HG02870 (cell line): ENCODE measurements around the gene SLC2A6.

Experiments used
- ATAC-seq: cut with Tn5 transposase; IDR thresholded peaks from one replicate; pipeline ENCODE4 v1.9.1; 2021; ENCODE audit warnings: mild to moderate bottlenecking, moderate library complexity; ENCODE audit not compliant: unreplicated experiment

SLC2A6 gene, protein sequence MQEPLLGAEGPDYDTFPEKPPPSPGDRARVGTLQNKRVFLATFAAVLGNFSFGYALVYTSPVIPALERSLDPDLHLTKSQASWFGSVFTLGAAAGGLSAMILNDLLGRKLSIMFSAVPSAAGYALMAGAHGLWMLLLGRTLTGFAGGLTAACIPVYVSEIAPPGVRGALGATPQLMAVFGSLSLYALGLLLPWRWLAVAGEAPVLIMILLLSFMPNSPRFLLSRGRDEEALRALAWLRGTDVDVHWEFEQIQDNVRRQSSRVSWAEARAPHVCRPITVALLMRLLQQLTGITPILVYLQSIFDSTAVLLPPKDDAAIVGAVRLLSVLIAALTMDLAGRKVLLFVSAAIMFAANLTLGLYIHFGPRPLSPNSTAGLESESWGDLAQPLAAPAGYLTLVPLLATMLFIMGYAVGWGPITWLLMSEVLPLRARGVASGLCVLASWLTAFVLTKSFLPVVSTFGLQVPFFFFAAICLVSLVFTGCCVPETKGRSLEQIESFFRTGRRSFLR

GRCh38 chr9:133478851-133479711 is at the start of gene SLC2A6:
SLC2A6 (minus strand) TSS chr9:133479099; CDS start chr9:133479059, 40 bp downstream.
- ATAC-seq = peak; percentile 81

- no peak for ATAC-seq
These were observed 49.3 kb upstream of the SLC2A6 start for GRCh38 chr9:133528001-133528875.

DNA sequence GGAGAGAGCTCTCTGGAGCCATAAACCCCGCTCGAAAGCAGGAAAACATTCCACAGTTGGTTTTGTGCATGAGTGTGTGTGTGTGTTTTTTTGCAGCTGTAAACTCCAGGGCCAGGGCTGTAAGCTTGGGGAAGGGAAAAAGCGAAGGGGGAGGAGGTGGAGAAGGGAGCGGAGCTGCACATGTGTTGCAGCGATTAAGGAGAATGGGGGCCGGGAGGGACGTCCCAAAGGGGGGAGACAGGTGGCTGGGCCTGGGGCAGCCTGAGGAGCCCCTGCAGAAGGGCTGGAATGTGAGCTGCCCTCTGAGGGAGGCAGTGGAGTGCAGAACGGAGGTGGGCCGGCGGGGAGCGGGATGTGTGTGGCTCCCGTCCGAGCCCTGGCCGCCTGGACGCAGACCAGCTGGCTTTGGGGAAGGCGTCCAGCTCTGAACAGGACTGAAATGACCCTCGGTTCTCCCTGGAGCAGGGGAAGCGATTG is 48.6 kb upstream of the SLC2A6 start:
- no peak for ATAC-seq

DNA sequence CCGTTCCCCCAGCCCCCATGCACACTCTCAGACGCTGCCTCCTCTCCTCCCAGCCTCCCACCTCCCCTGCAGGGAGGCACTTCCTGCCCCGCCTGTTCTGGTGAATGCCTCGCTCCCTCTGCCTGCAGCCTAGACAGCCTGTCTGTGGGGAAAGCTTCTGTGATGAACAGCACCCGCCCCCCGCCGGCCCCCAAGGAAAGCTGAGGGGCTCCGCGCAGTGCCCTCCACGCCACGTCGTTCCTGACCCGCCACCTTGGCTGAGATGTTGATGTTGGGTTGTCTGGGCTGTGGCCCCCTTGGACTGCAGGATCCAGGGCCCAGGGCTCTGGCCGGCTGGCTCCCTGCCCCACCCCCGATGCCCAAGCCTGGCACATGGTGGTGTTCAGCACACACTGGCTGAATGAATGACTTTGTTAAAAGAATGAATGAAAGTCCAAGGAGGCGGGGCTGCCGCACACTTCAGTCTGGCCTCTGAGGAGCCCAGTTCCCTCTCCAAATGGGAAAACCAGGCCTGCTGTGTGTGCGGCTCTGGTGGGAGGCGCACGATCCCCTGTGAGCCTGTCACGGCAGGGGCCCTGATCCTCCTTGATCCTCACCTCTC is 47.9 kb upstream of the SLC2A6 start:
- ATAC-seq = no peak

DNA sequence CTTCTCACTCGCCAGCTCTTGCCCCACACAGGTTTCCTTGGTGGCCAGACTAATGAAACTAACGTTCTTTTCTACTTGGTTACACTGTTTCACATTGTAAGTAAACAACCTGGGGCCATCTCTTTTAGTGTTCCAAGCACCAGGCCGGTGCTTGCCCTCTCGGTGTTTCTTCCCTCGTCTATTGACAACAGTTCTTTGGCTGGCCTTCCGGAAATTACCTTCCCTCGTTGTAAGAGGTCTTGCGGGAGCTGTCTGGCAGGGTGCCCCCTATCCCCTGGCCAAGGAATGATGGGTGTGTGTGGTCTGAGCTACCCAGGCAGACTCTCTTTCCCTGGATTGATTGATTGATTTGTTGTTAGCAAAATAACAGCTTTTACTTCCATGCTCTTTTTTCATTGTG is 46.8 kb upstream of the SLC2A6 start:
- ATAC-seq = no peak

DNA sequence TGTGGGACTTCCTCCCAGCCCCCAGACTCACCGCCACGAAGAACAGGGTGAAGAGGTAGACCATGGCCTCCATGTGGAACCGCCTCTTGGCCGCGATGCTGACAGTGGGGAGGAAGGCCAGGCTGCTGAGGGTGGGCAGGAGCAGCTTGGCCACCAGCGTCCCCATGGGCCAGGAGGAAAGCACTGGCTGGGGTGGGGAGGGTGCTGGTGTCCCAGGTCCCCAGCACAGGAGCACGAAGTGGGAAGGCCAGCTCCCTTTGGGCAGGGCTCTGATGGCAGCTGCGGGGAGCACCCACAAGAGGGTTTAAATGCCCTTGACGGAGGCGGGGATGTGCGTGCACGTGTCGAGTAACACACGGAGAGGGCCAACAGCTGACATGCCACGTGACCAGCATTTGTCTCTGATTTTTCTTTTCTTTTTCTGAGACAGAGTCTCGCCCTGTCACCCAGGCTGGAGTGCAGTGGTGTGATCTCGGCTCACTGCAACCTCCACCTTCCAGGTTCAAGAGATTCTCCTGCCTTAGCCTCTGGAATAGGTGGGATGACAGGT is 45.9 kb upstream of the SLC2A6 start, which contains the start of gene MYMK:
TSS of gene MYMK (minus strand) at position 281 of the 550 bp plus-strand sequence. CDS start at position 166, 115 bp downstream.
- no peak for ATAC-seq

GRCh38 chr9:133524146-133524545 is 45.2 kb upstream of the SLC2A6 start:
- no peak for ATAC-seq

DNA sequence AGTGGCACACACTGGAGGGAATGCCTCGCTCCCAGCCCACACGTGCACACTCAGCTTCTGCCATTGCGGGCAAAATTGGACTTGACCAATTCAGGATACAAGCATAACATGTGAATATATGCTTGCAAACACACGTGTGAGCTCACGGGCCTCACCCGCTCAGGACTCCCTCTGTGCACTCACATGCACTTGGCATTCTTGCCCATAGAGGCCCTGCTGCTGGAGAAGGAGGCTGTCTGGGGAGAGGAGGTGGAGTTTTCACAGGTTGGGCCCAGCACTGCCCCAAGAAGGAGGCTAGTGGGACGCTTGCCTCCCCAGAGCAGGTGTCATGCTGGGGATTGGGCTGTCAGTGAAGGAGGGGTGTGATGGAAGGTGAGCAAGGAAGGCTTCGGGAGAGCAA is 44.2 kb upstream of the SLC2A6 start:
- ATAC-seq = no peak

DNA sequence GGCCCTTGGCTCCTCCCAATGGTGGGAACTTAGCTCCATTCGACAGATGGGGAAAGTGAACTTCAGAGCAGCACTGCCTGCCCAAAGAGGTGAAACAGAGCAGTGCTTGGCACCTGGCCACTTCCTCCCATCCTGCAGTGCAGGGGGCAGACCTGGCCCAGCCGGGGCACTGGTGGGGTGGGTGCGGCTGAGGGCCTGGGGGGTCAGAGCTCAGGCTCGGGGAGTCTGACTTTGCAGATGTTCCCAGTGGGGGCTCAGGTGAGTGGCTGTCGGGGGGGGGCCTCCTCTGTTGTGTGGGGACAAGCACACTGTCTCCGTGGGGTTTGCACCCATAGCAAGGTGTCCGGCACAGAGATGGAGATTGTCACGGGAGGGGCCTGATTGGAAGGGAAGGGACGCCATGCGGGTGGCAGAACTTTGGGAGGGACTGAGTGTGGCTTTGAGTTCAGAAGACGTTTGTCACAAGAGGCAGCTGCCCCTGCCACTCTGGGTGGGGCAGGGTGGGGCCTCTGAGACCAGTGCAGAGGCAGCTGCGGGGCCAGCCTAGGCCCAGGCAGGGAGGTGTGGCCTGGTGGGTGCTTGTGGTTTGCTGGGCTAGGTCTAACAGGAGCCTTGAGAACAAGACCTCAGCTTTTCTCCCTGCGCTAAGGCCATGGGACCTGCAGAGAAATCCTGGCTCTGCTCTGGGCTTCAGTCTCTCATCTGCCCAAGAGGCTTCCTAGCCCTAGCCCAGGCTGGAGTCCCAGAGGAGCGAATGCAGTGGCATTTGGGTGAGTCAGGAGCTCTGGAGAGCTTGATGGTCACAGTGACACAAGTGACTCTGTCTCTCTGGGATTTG is 43.4 kb upstream of the SLC2A6 start:
- no peak for ATAC-seq

GRCh38 chr9:133521122-133522072 is 42.5 kb upstream of the SLC2A6 start:
- no peak for ATAC-seq

DNA sequence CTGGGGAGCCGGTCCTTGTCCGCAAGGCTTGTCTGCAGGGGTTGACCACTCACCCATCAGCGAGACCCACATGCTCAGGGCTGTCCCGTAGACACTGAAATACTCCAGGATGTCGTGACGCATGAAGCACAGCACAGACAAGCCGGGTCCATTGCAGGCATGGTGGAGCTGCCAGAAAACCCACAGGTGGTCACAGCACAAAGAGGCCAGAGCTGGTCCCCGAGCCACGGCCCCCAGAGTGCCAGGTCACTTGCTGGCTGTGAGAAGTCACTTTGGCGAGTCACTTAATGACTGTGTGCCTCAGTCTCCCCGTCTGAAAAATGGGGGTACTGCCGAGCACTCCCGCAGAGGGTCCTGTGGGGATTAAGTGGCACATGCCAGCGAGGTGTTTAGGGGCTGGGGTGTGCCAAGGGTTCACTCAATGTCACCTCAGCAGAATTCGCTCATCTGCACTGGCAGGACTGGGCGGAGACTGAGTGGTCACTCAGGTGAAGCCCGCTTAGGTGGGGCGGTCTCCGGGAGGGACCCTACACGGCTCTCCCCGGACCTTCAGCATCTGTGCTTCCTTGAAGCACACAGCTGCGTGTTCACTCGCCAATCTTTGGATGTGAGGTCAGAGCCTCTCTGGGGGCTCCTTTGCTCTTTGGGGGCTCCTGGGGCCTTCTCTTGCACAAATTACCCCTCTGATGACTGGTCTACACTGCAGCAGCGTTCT is 41.4 kb upstream of the SLC2A6 start:
- ATAC-seq = no peak

- no peak for ATAC-seq
These were observed 40.8 kb upstream of the SLC2A6 start for GRCh38 chr9:133519693-133520092.

GRCh38 chr9:133518706-133519449 is 40.0 kb upstream of the SLC2A6 start:
- ATAC-seq = no peak

DNA sequence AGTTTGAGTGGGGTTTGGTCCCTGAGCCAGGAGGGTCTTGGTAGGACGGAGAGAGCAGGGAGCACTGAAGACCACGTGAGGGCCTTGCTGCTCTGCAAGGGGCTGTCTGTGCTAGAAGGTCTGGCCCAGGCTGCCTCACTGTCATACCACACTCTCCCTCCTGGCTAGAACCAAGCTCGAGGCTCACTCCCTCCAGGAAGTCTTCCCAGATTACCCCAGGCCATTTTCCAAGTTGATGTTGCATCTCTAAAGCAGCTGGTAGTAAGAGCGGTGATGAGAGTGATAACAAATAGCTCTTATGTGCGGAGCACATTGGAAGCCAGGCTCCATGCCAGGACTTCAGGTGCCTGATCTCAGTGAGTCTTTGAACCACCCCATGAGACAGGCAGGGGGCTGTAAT is 39.3 kb upstream of the SLC2A6 start:
- no peak for ATAC-seq

DNA sequence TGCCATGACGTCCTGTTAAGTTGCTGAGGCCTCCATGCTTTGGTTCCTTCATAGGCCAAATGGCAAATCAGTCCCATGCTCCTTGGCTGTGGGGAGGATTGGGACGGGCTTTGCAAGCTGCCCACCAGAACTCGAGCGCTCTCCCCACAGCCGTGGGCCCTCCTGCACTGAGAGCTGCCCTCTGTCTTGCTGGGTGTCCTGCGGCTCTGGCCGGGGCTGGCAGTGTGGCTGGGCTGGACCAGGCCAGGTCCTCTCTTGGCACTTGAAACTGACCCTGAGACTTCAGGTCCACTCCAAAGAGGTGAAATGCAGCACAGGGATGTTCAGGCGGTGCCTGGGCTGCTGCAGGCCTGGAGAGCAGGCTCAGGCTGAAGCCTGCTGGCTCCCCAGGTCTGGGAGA is 38.8 kb upstream of the SLC2A6 start:
- no peak for ATAC-seq

- ATAC-seq = no peak
These were observed 38.1 kb upstream of the SLC2A6 start for GRCh38 chr9:133516961-133517350.
